Endodermal cell (in vitro differentiated cells): ENCODE measurements around the gene FRMPD2. TPM values are rescaled to one million over a fixed set of nuclear protein-coding genes. Genes with fewer than 3 reads are reported as not detected.

Experiments used
- DNase-seq: peaks from one replicate; pipeline ENCODE4 v3.0.0-alpha.2; 2017
- H3K27ac ChIP-seq: 2 replicates; pipeline ENCODE4 v1.5.1; 2013; ENCODE audit warnings: mild to moderate bottlenecking, low read depth, low read length, moderate library complexity
- H3K27me3 ChIP-seq: 2 replicates; pipeline ENCODE4 v1.6.1; 2013; ENCODE audit warnings: mild to moderate bottlenecking, low read length, moderate library complexity; ENCODE audit not compliant: insufficient read depth, control insufficient read depth, poor library complexity, severe bottlenecking
- H3K36me3 ChIP-seq: 2 replicates; pipeline ENCODE4 v1.7.0; 2013; ENCODE audit warnings: mild to moderate bottlenecking, low read length, moderate library complexity; ENCODE audit not compliant: control insufficient read depth, insufficient read depth
- H3K4me1 ChIP-seq: one replicate; pipeline ENCODE4 v1.7.0; 2013; ENCODE audit warnings: low read length; ENCODE audit not compliant: control insufficient read depth, insufficient read depth
- H3K4me3 ChIP-seq: 2 replicates; pipeline ENCODE4 v1.5.1; 2013; ENCODE audit warnings: mild to moderate bottlenecking, low read length, moderate library complexity
- H3K9ac ChIP-seq: 2 replicates; pipeline ENCODE4 v1.6.1; 2013; ENCODE audit warnings: mild to moderate bottlenecking, low read length, moderate library complexity; ENCODE audit not compliant: poor library complexity, severe bottlenecking; ENCODE audit errors: extremely low read depth
- H3K9me3 ChIP-seq: 2 replicates; pipeline ENCODE4 v1.6.1; 2013; ENCODE audit warnings: mild to moderate bottlenecking, low read length, moderate library complexity; ENCODE audit not compliant: control insufficient read depth
- H3K27ac Mint-ChIP-seq: 2 replicates; pipeline ENCODE4 v1.8.0; 2020; ENCODE audit warnings: mixed read lengths
- H3K27me3 Mint-ChIP-seq: 2 replicates; pipeline ENCODE4 v1.8.0; 2021; ENCODE audit warnings: mild to moderate bottlenecking, mixed read lengths; ENCODE audit not compliant: insufficient read depth
- H3K36me3 Mint-ChIP-seq: 2 replicates; pipeline ENCODE4 v1.8.0; 2020; ENCODE audit warnings: low read depth, mixed read lengths
- H3K4me1 Mint-ChIP-seq: 2 replicates; pipeline ENCODE4 v1.8.0; 2020; ENCODE audit warnings: mixed read lengths
- H3K4me3 Mint-ChIP-seq: 2 replicates; pipeline ENCODE4 v1.8.0; 2020; ENCODE audit warnings: mild to moderate bottlenecking, moderate library complexity, mixed read lengths
- H3K9me3 Mint-ChIP-seq: 2 replicates; pipeline ENCODE4 v1.8.0; 2020; ENCODE audit warnings: mild to moderate bottlenecking, mixed read lengths
- WGBS, 2 experiments: methylation state at CpG; one replicate each; pipeline versions ENCODE4 v1.1.5 to v1.1.7; 2013; ENCODE audit warnings: missing lambda C conversion rate in 2 of 2, mixed read lengths in 1 of 2; ENCODE audit not compliant: insufficient coverage in 1 of 2, insufficient read length in 1 of 2; 5-methylcytosine and 5-hydroxymethylcytosine counted together
- total RNA-seq, 2 donors: library from RNA; stranded (reverse); fragmentation: NEBNext Ultra II Directional in 1 of 2; extraction: Animal tissue kit (Norgen Biotek cat#: 25700) in 1 of 2; gene quantifications; 2 replicates in 1 of 2; 3 replicates in 1 of 2; pipeline ENCODE4 v1.2.1, GENCODE V29; 2021
- TF ChIP-seq, protein P1 (sequence below): fragments of 200-600 bp; sonication (generic); conservative IDR thresholded peaks from 2 replicates; pipeline ENCODE4 v1.5.0; 2021; ENCODE audit warnings: antibody characterized with exemption, mild to moderate bottlenecking

FRMPD2 gene
- total RNA-seq, 2 donors from 2014 or later = 0.44 to 1.5 TPM

DNA sequence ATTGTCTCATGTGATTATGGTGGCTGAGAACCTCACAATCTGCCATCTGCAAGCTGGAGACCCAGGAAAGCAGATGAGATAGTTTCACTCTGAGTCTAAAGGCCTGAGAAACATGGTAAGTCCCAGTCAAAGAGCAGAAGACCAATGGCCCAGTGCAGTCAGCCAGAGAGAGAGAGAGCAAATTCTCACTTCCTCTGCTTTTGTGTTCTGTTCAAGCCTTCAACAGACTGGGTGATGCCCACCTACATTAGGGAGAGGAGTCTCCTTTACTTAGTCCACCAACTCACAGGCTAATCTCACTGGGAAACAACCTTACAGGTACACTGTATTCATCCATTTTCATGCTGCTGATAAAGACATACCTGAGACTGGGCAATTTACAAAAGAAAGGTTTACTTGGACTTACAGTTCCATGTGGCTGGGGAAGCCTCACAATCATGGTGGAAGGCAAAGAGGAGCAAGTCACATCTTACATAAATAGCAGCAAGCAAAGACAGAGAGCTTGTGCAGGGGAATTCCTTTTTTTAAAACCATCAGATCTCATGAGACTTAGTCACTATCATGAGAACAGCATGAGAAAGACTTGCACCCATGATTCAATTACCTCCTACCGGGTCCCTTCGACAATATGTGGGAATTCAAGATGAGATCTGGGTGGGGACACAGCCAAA lies 4.7 kb upstream of the FRMPD2 start:
- Mint-ChIP-seq H3K9me3 (peaks cover 24% of the 10 kb centered on the region), H3K36me3 (no peaks in the 10 kb centered on the region), H3K27me3 (peaks cover 14% of the 10 kb centered on the region), H3K27ac (no peak overlapping the region), H3K4me1 (peaks cover 9% of the 10 kb centered on the region), H3K4me3 (no peak overlapping the region)
- no peak for DNase-seq
- no peaks in the 10 kb centered on the region for H3K36me3 ChIP-seq
- no peak overlapping the region for H3K9ac ChIP-seq
- H3K9me3 ChIP-seq = peaks cover 17% of the 10 kb centered on the region
- 97% methylated on average over 2 of the region's 2 CpGs; no CpG with 5 or more reads in 1 of the 2 experiments for WGBS, 2 experiments
- TF ChIP-seq, protein P1, sequence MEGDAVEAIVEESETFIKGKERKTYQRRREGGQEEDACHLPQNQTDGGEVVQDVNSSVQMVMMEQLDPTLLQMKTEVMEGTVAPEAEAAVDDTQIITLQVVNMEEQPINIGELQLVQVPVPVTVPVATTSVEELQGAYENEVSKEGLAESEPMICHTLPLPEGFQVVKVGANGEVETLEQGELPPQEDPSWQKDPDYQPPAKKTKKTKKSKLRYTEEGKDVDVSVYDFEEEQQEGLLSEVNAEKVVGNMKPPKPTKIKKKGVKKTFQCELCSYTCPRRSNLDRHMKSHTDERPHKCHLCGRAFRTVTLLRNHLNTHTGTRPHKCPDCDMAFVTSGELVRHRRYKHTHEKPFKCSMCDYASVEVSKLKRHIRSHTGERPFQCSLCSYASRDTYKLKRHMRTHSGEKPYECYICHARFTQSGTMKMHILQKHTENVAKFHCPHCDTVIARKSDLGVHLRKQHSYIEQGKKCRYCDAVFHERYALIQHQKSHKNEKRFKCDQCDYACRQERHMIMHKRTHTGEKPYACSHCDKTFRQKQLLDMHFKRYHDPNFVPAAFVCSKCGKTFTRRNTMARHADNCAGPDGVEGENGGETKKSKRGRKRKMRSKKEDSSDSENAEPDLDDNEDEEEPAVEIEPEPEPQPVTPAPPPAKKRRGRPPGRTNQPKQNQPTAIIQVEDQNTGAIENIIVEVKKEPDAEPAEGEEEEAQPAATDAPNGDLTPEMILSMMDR = no peak
- H3K4me1 ChIP-seq = peaks cover 7% of the 10 kb centered on the region
- no peaks in the 10 kb centered on the region for H3K27me3 ChIP-seq
- H3K27ac ChIP-seq = no peak overlapping the region
- no peak overlapping the region for H3K4me3 ChIP-seq

DNA sequence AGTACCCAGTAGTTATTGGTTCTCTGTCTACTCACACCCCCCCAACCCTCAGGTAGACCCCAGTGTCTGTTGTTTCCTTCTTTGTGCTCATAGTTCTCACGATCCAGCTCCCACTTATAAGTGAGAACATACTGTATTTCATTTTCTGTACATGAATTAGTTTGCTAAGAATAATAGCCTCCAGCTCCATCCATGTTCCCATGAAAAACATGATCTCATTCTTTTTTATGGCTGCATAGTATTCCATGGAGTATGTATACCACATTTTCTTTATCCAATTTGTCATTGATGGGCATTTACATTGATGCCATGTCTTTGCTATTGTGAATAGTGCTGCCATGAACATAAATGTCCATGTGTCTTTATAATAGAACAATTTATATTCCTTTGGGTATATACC lies 2.6 kb upstream of the FRMPD2 start:
- peaks cover 4% of the 10 kb centered on the region for H3K9me3 ChIP-seq
- no peak for DNase-seq
- TF ChIP-seq, protein P1 = no peak
- H3K27me3 ChIP-seq = no peaks in the 10 kb centered on the region
- no peak overlapping the region for H3K27ac ChIP-seq
- WGBS, 2 experiments = 89% methylated on average over 1 of the region's 1 CpG; no CpG with 5 or more reads in 1 of the 2 experiments
- H3K36me3 Mint-ChIP-seq = no peaks in the 10 kb centered on the region
- H3K9ac ChIP-seq = no peak overlapping the region
- H3K27ac Mint-ChIP-seq = no peak overlapping the region
- no peak overlapping the region for H3K4me3 Mint-ChIP-seq
- H3K9me3 Mint-ChIP-seq = peaks cover 14% of the 10 kb centered on the region
- H3K4me1 Mint-ChIP-seq = peaks cover 17% of the 10 kb centered on the region
- no peak overlapping the region for H3K4me3 ChIP-seq
- peaks cover 7% of the 10 kb centered on the region for H3K4me1 ChIP-seq
- no peaks in the 10 kb centered on the region for H3K36me3 ChIP-seq
- peaks cover 8% of the 10 kb centered on the region for H3K27me3 Mint-ChIP-seq

DNA sequence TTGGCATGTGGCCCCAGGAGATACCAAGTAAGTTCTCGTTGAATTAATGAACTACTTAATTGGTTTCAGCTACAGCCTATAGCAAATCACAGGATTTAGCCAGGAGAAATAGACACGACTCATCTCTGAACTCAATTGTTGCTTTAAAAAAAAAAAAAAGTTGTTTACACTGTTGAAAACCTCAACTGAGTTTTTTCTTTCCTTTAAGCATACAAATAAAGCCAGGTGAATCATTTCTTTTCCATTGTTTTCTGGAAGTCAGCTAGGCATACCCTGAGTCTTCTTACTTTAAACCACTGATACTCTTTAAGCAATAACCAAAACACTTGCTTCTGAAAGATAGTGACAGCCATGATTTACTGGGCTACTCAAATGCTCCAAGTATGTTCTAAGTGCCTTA lies 755 bp downstream of the FRMPD2 start:
- Histone ChIP-seq H3K36me3 (no peaks in the 10 kb centered on the region), H3K4me3 (no peak overlapping the region), H3K9me3 (no peaks in the 10 kb centered on the region), H3K9ac (no peak overlapping the region), H3K4me1 (peaks cover 7% of the 10 kb centered on the region), H3K27ac (no peak overlapping the region), H3K27me3 (no peaks in the 10 kb centered on the region)
- TF ChIP-seq, protein P1 = no peak
- no peak overlapping the region for H3K27ac Mint-ChIP-seq
- H3K9me3 Mint-ChIP-seq = peaks cover 2% of the 10 kb centered on the region
- no peaks in the 10 kb centered on the region for H3K36me3 Mint-ChIP-seq
- WGBS, 2 experiments = 86 to 96% methylated on average over 1 to 2 of the region's 2 CpGs
- H3K4me1 Mint-ChIP-seq = peaks cover 33% of the 10 kb centered on the region
- DNase-seq = no peak
- no peak overlapping the region for H3K4me3 Mint-ChIP-seq
- peaks cover 2% of the 10 kb centered on the region for H3K27me3 Mint-ChIP-seq
